ENCODE measurements around the gene NMNAT2.
"Not testable (repeated sequence)": the region's sequence is repeated elsewhere in the genome, so short reads cannot be mapped to it uniquely, and the experiment has no call there.

Gene NMNAT2

DNA sequence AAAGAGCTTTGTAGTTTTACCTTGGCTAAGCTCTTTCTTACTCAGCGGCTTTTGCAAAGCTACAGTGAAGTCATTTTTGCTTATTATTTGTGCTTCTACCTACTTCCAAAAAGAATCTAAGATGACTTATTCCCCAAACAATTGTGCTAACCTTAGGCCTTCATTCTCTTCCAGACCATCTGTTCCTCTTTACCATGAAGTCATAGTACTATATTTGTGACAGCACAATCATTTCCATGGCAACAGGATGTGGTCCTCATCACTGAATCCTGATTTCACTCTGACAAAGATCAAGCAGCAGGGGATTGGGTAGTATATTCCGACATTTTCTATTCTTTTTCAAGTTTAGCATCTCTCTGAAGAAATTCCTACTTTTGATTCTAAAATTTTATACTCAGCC lies 24.8 kb upstream of the NMNAT2 start:
- in situ Hi-C loops (cut with HindIII; ENCODE audit: low sequenced_read_pairs), result no loop called here
- no peak for DNase-seq (ENCODE audit: low read depth)
- TF ChIP-seq, protein P1, sequence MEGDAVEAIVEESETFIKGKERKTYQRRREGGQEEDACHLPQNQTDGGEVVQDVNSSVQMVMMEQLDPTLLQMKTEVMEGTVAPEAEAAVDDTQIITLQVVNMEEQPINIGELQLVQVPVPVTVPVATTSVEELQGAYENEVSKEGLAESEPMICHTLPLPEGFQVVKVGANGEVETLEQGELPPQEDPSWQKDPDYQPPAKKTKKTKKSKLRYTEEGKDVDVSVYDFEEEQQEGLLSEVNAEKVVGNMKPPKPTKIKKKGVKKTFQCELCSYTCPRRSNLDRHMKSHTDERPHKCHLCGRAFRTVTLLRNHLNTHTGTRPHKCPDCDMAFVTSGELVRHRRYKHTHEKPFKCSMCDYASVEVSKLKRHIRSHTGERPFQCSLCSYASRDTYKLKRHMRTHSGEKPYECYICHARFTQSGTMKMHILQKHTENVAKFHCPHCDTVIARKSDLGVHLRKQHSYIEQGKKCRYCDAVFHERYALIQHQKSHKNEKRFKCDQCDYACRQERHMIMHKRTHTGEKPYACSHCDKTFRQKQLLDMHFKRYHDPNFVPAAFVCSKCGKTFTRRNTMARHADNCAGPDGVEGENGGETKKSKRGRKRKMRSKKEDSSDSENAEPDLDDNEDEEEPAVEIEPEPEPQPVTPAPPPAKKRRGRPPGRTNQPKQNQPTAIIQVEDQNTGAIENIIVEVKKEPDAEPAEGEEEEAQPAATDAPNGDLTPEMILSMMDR (IDR thresholded peaks at IDR 0.05; ENCODE audit: low read depth, low read length, missing control alignments), result no peak

DNA sequence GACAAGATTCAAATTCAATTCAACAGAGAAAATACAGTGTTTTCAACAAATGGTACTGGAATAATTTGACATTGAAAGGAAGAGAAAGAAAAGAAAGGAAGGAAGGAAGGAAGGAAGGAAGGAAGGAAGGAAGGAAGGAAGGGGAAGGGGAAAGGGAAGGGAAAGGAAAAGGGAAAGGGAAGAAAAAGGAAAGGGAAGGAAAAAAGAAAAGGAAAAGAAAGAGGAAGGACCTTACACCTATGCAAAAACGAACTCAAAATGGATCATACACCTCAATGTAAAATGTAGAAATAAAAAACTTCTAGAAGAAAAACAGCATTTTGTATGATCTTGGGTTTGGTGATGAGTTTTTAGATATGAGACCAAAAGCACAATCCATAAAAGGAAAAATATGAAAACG lies 19.9 kb upstream of the NMNAT2 start:
- no peak for DNase-seq (ENCODE audit: low read depth)
- in situ Hi-C loops (cut with HindIII; ENCODE audit: low sequenced_read_pairs), result no loop called here
- TF ChIP-seq, protein P1 (IDR thresholded peaks at IDR 0.05; ENCODE audit: low read depth, low read length, missing control alignments), result no peak
- no peak overlapping the region for H3K4me3 ChIP-seq (ENCODE audit: low read depth, low read length)

More for the DNA sequence above, 24.8 kb upstream of the NMNAT2 start:
- no peak overlapping the region for H3K4me3 ChIP-seq (ENCODE audit: low read depth, low read length)

DNA sequence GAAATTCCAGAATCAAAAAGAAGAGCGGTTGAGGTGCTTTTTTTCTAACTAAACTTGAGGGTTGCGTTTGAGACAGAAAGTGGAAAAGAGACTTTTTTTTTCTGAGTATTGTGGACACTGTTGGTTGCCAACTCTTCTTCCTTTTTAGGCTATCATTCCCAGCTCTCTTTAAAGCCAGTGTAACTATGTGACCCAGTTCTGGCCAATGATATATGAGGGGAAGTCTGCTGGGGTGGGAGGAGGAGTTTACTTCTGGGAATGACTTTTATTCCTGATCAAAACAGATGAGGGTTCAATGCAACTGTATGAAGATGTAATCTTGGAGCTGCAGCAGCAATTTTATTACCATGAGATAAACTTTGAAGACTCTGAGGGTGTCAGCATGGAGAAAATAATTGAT lies 17.3 kb upstream of the NMNAT2 start:
- TF ChIP-seq, protein P1 (IDR thresholded peaks at IDR 0.05; ENCODE audit: low read depth, low read length, missing control alignments), result no peak
- DNase-seq (ENCODE audit: low read depth), result no peak
- H3K4me3 ChIP-seq (ENCODE audit: low read depth, low read length), result no peak overlapping the region
- in situ Hi-C loops (cut with HindIII; ENCODE audit: low sequenced_read_pairs), result no loop called here

DNA sequence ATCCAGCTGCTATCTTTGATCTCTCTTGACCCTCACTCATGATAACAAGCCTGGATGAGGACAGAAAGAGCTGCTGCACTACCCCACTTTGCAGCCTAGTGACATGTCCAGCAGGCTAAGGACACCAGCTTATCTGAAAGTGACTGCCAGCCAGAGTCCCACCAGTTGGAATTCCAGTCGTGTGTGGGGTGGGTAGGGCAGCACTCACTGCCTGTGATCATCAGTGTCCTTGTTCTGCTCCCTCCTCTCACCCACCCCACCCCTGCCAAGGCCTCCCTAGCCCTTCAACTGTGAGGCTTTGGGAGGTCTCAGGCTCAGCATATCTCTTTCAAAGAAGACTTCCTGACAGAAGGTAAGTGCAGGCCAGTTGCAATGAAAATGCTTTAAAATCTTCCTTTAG lies 15.5 kb upstream of the NMNAT2 start:
- DNase-seq (ENCODE audit: low read depth), result no peak
- in situ Hi-C loops (cut with HindIII; ENCODE audit: low sequenced_read_pairs), result no loop called here
- TF ChIP-seq, protein P1 (IDR thresholded peaks at IDR 0.05; ENCODE audit: low read depth, low read length, missing control alignments), result no peak
- H3K4me3 ChIP-seq (ENCODE audit: low read depth, low read length), result no peak overlapping the region

DNA sequence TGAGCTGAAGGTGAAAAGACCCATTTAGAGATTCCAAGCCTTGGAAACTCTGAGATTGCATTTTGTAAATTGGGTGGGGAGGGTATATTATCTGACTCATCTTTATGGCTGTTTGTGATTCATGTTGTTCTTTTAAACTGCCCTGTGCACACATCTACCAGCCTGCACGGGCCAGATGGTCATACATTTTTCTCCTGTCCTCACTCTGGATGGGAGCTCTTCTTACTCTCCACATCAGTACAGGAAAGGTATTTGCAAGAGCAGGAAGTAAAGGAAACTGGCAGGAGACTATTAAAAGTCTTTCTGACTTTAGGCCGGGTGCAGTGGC lies 14.3 kb upstream of the NMNAT2 start:
- no peak overlapping the region for H3K4me3 ChIP-seq (ENCODE audit: low read depth, low read length)
- no peak for DNase-seq (ENCODE audit: low read depth)
- TF ChIP-seq, protein P1 (IDR thresholded peaks at IDR 0.05; ENCODE audit: low read depth, low read length, missing control alignments), result no peak
- in situ Hi-C loops (cut with HindIII; ENCODE audit: low sequenced_read_pairs), result no loop called here

DNA sequence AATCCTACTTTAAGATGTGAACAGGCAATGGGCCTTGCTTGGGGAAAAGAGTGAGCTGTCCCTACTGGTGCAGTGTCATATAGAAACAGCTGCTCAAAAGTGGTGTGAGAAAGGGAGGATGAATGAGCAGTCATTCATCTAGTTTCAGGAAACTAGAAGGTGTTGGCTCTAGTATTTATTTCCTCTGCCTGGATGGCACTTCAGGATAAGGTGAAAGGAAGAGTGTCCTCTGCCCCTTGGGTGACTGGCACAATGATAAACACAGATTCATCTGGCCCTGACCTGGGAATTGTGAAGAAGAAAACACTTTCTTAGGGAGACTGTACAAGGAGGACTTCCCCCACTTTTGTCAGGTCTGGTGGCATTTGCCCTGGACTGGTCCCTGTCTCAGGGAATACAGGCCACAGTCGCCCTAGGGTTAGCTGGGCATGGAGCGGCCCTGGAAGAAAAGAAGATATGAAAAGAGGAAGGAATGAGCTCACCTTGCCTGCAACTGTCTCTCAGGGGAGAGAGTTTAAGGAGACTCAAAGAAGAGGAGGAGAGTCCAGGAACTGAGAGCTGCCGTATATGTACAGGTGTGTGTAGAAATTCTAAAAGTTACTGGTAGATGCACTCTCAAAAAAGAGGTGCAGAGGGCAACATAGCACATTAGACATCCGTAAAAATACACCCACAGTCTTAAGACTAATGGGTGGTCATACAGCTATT lies 13.8 kb upstream of the NMNAT2 start:
- no peak for DNase-seq (ENCODE audit: low read depth)
- H3K4me3 ChIP-seq (ENCODE audit: low read depth, low read length), result no peak overlapping the region
- TF ChIP-seq, protein P1 (IDR thresholded peaks at IDR 0.05; ENCODE audit: low read depth, low read length, missing control alignments), result no peak
- in situ Hi-C loops (cut with HindIII; ENCODE audit: low sequenced_read_pairs), result no loop called here

DNA sequence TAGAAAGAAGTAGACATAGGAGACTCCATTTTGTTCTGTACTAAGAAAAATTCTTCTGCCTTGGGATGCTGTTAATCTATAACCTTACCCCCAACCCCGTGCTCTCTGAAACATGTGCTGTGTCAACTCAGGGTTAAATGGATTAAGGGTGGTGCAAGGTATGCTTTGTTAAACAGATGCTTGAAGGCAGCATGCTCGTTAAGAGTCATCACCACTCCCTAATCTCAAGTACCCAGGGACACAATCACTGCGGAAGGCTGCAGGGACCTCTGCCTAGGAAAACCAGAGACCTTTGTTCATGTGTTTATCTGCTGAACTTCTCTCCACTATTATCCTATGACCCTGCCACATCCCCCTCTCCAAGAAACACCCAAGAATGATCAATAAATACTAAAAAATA lies 9.4 kb upstream of the NMNAT2 start:
- H3K4me3 ChIP-seq (ENCODE audit: low read depth, low read length); in situ Hi-C loops (cut with HindIII; ENCODE audit: low sequenced_read_pairs); DNase-seq (ENCODE audit: low read depth): not testable (repeated sequence)

Data from astrocyte of the cerebellum (primary cell).